Activated CD4-positive, alpha-beta T cell treated with anti-CD3 and anti-CD28 coated beads, Interleukin-2, amount 10 ng/mL, durations not matched to agents 24 days and 14 days (primary cell): ENCODE measurements around the gene SORCS2. TPM values are rescaled to one million over a fixed set of nuclear protein-coding genes. Genes with fewer than 3 reads are reported as not detected.

ENCODE experiments used
- DNase-seq: peaks from one replicate; pipeline ENCODE4 v3.0.0; 2022
- H3K27ac Mint-ChIP-seq: one replicate; pipeline ENCODE4 v1.8.0; 2022; ENCODE audit warnings: mild to moderate bottlenecking, mixed read lengths
- H3K27me3 Mint-ChIP-seq: one replicate; pipeline ENCODE4 v1.8.0; 2022; ENCODE audit warnings: mixed read lengths
- H3K36me3 Mint-ChIP-seq: one replicate; pipeline ENCODE4 v1.8.0; 2022; ENCODE audit warnings: low read depth, mild to moderate bottlenecking, mixed read lengths
- H3K4me1 Mint-ChIP-seq: one replicate; pipeline ENCODE4 v1.8.0; 2021; ENCODE audit warnings: mixed read lengths
- H3K4me3 Mint-ChIP-seq: one replicate; pipeline ENCODE4 v1.8.0; 2022; ENCODE audit warnings: mild to moderate bottlenecking, moderate library complexity, mixed read lengths
- H3K9me3 Mint-ChIP-seq: one replicate; pipeline ENCODE4 v1.8.0; 2021; ENCODE audit warnings: mixed read lengths
- intact Hi-C: fragments of 100-400 bp; cut with micrococcal nuclease; formaldehyde crosslinking; loops from one replicate; pipeline ENCODE4 v1.15.1; 2023
- total RNA-seq: library from RNA; stranded (reverse); gene quantifications from 2 replicates; pipeline ENCODE4 v1.2.3, GENCODE V29; 2022

The SORCS2 gene
- total RNA-seq, 1 donor from 2014 or later, result not detected

DNA sequence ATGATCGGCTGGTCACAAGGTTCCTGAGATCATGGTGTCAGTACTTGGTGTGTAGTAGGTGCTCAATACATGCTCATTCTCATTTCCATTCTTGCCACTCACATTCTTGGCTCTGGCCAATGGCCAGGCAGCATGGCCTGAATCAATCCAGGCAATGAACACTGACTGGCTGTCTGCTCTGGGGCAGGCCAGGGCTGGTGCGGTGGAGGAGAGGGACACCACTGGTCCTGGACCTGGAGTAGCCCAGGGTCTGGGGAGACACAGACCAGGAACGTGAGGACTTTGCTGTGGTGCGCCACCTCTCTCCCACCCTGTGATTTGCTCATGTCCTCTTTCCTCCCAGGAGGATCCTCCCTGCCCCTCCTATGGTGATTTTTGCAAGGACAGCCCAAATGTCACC, 122.9 kb downstream of the SORCS2 start:
- Mint-ChIP-seq H3K27ac (no peak overlapping the region), H3K36me3 (no peaks in the 10 kb centered on the region)
- no peak for DNase-seq

DNA sequence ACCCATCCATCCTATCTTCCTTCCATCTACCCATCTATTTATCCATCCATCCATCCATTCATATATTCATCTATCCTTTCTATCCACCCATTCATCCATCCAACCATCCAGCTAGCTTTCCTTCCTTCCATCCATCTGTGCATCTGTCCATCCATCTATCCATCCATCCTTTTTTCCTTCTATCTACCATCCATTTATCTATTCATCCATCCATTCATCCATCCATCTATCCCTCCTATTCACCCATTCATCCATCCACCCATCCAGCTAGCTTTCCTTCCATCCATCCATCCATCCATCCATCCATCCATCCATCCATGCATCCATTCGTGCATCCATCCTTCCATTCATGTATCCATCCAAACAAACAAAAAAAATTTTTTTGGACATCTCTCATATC, 123.6 kb downstream of the SORCS2 start:
- Mint-ChIP-seq H3K27me3 (no peaks in the 10 kb centered on the region), H3K9me3 (peaks cover 3% of the 10 kb centered on the region)

More for the DNA sequence above, 122.9 kb downstream of the SORCS2 start:
- Mint-ChIP-seq H3K4me3 (no peak overlapping the region), H3K9me3 (peaks cover 3% of the 10 kb centered on the region), H3K4me1 (no peaks in the 10 kb centered on the region), H3K27me3 (no peaks in the 10 kb centered on the region)
- intact Hi-C loops, result no loop called here

GRCh38 chr4:7319024-7319423, 126.7 kb downstream of the SORCS2 start:
- Mint-ChIP-seq H3K36me3 (no peaks in the 10 kb centered on the region), H3K4me3 (no peak overlapping the region), H3K4me1 (no peaks in the 10 kb centered on the region), H3K27ac (no peak overlapping the region), H3K9me3 (peaks cover 3% of the 10 kb centered on the region), H3K27me3 (no peaks in the 10 kb centered on the region)
- intact Hi-C loops, result no loop called here
- no peak for DNase-seq

More for the DNA sequence above, 123.6 kb downstream of the SORCS2 start:
- no peak for DNase-seq
- intact Hi-C loops, result no loop called here
- Mint-ChIP-seq H3K4me3 (no peak overlapping the region), H3K4me1 (no peaks in the 10 kb centered on the region), H3K36me3 (no peaks in the 10 kb centered on the region), H3K27ac (no peak overlapping the region)

DNA sequence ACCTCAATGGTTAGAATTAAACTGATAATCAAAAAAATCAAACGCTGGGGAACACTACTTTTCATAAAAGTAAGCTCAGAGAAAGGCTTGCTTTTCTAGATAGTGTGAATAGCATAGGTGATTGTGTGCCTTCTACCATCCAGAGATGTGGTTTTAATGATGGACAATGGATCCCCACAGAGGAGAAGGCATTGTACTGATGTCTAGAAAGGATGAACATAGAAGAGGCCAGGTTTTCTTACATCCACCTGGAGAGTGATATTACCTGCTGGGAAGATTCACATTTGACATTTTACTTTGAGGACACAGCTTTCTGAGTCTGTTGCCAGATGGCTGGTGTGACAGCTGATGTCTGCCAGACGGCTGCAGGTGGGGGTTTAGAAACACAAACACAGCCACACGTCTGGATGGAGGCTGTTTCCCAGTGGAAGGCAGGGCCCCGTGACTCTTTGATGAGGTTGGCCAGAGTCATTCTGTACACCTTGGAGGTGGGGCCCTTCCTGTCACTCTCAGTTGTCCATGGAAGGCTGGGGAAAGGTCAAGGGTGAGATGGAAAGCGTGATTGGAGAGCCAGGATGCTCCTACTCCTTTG, 128.0 kb downstream of the SORCS2 start:
- Mint-ChIP-seq H3K27me3 (no peaks in the 10 kb centered on the region), H3K4me1 (no peaks in the 10 kb centered on the region), H3K36me3 (no peaks in the 10 kb centered on the region), H3K4me3 (no peak overlapping the region), H3K9me3 (peaks cover 3% of the 10 kb centered on the region), H3K27ac (no peak overlapping the region)
- DNase-seq, result no peak
- intact Hi-C loops, result no loop called here

- Mint-ChIP-seq H3K27ac (no peak overlapping the region), H3K9me3 (peaks cover 3% of the 10 kb centered on the region), H3K36me3 (no peaks in the 10 kb centered on the region), H3K27me3 (no peaks in the 10 kb centered on the region), H3K4me1 (no peaks in the 10 kb centered on the region), H3K4me3 (no peak overlapping the region)
- intact Hi-C loops, result no loop called here
- DNase-seq, result no peak
Measured at GRCh38 chr4:7322166-7322991, 130.0 kb downstream of the SORCS2 start.

DNA sequence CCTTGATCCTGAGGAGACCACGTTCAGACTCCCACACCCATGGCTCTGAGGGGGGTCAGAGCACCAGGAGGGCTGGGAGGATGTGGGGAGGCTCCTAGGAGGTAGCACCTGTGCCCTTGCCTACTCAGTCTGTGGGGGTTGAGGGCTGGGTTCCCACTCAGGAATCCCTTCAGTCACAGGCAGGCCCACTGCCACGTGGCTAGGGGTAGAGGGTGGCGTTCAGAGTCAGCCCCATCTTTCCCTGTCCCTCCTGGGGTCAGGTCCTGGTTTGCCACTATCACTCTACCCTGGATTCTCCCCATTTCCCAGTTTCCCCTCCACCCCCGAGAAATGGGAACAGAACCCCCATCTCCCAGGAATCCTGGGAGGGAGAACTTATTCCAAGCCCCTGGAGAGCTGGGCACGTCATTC, 131.1 kb downstream of the SORCS2 start:
- intact Hi-C loops, result no loop called here
- DNase-seq, result no peak
- no peak overlapping the region for H3K27ac Mint-ChIP-seq
- H3K27me3 Mint-ChIP-seq, result no peaks in the 10 kb centered on the region
- H3K9me3 Mint-ChIP-seq, result peaks cover 3% of the 10 kb centered on the region
- no peaks in the 10 kb centered on the region for H3K36me3 Mint-ChIP-seq
- H3K4me1 Mint-ChIP-seq, result no peaks in the 10 kb centered on the region
- H3K4me3 Mint-ChIP-seq, result no peak overlapping the region

GRCh38 chr4:7323872-7324650, 131.7 kb downstream of the SORCS2 start:
- intact Hi-C loops, result no loop called here
- H3K4me1 Mint-ChIP-seq, result no peaks in the 10 kb centered on the region
- DNase-seq, result no peak
- no peaks in the 10 kb centered on the region for H3K27me3 Mint-ChIP-seq
- no peaks in the 10 kb centered on the region for H3K9me3 Mint-ChIP-seq
- no peak overlapping the region for H3K27ac Mint-ChIP-seq
- H3K36me3 Mint-ChIP-seq, result no peaks in the 10 kb centered on the region
- H3K4me3 Mint-ChIP-seq, result no peak overlapping the region

DNA sequence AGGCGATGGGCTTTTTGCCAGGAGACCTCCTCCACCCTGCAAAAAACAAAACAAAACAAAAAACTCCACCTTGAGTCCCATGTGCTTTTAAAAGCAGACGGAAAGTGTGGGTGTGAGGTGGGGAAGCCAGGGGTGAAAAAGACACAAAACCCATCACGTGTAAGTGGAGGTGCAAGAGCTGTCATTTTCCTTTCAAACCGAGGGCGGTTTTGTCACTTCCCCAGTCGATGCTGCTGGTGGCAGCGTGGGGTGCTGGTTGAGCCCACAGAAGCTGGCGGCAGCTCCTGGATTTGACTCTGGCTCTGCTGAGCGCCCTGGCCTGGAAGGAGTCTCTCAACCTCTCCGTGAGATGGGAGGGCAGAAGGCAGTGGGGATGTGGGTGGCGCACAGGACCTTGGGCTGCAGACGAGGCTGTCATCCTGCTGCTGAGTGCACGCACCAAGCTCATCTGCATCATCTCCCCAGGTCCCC, 132.3 kb downstream of the SORCS2 start:
- intact Hi-C loops, result no loop called here
- no peak overlapping the region for H3K27ac Mint-ChIP-seq
- H3K27me3 Mint-ChIP-seq, result no peaks in the 10 kb centered on the region
- no peaks in the 10 kb centered on the region for H3K4me1 Mint-ChIP-seq
- no peak overlapping the region for H3K4me3 Mint-ChIP-seq
- H3K36me3 Mint-ChIP-seq, result no peaks in the 10 kb centered on the region
- H3K9me3 Mint-ChIP-seq, result no peaks in the 10 kb centered on the region
- DNase-seq, result no peak

DNA sequence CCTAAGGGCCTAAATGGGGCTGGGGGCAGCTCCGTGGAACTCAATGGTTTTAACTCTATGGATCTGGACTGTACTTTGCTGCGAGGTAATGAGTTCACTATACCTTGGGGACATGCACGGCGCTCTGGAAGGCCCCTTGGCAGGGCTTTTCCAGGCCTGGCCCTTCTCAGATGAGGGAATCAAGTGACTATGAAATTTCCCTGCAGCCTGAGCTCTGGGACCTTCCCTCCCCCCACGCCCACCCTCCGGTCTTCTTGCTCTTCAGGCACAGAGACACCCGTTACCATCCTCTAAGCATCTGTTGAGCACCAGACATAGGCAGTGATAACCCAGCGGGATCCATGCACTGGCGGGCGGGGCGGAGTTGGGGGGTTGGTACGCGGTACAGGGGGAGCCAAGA, 133.2 kb downstream of the SORCS2 start:
- Mint-ChIP-seq H3K4me1 (no peaks in the 10 kb centered on the region), H3K27me3 (no peaks in the 10 kb centered on the region), H3K9me3 (no peaks in the 10 kb centered on the region), H3K36me3 (no peaks in the 10 kb centered on the region), H3K4me3 (no peak overlapping the region), H3K27ac (no peak overlapping the region)
- no peak for DNase-seq
- intact Hi-C loops, result no loop called here

DNA sequence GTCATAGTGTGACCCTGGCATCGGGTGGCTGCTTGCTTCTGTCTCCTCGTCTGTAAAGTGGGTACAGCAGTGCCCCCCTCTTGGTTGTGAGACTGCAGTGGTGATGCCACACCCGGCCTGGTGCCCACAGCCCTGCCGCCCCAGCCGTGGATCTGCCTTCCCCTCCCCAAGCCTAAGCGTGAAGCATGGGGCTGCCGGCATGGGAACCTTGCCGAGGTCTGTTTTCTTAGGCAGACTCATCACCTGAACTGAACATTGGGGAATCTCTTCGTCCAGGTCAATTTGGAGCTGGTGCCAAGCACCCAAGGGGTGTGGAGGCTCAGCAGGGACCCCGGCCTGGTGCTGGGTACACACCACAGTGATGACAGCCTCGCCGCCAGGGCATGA, 134.0 kb downstream of the SORCS2 start:
- intact Hi-C loops, result no loop called here
- no peak overlapping the region for H3K4me3 Mint-ChIP-seq
- DNase-seq, result no peak
- H3K27ac Mint-ChIP-seq, result no peak overlapping the region
- no peaks in the 10 kb centered on the region for H3K36me3 Mint-ChIP-seq
- H3K27me3 Mint-ChIP-seq, result no peaks in the 10 kb centered on the region
- no peaks in the 10 kb centered on the region for H3K9me3 Mint-ChIP-seq
- H3K4me1 Mint-ChIP-seq, result no peaks in the 10 kb centered on the region

DNA sequence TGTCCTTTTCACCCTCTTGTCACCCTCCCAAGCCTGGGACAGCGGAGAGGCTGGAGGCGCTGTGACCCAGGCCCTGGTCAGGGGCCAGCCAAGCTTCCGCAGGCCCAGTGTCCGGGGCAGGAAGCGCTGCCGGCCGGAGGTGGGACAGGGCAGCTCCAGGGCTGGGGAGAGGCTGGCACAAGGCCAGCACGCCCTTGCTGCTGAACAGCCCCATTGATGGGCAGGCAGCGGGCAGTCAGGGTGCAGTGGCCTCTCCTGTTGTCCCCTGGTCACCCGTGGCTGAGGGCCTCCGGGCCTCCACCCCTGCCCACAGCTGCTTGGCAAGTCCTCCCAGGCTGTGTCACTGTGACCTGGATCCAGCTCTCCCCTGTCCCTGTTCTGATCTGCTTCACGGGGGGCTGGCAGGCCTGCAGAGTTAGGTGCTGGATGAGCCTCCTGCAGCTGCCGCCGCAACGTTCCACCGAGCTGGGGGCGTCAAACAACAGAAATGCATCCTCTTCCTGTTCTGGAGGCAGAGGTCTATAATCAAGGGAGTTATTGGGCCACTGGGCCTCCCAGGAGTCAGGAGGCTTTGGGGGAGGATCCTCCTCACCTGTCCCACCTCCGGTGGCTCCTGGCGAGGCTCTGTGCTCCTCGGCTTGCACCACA, 134.5 kb downstream of the SORCS2 start:
- no peak for DNase-seq
- intact Hi-C loops, result no loop called here
- no peaks in the 10 kb centered on the region for H3K9me3 Mint-ChIP-seq
- no peak overlapping the region for H3K27ac Mint-ChIP-seq
- no peaks in the 10 kb centered on the region for H3K4me1 Mint-ChIP-seq
- no peaks in the 10 kb centered on the region for H3K36me3 Mint-ChIP-seq
- no peak overlapping the region for H3K4me3 Mint-ChIP-seq
- H3K27me3 Mint-ChIP-seq, result no peaks in the 10 kb centered on the region

DNA sequence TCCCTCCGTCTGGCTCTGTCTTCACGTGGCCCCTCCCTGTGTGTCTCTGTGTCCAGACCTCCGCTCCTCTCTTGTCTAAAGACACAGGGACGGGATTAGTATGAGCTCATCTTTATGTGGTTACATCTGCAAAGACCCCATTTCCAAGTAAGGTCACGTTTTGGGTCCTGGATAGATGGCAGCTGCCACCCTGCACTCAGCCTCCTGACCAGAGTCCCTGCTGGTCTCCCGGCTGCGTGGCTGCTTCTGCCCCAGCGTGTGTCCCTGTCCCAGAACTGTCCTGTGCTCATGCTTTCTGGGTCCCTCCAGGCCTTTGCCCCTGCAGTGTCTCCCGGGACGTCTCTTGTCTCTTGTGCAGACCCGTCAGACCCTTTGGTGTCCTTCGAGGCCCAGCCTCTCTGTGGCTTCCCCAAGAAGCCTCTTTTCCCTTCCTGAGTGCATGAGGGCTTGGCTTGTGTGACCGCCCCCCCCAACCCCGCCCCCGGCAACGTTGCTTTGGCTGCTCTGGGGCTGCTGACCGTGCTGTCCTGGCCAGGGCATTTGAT, 135.1 kb downstream of the SORCS2 start:
- Mint-ChIP-seq H3K36me3 (no peaks in the 10 kb centered on the region), H3K9me3 (no peaks in the 10 kb centered on the region), H3K27ac (no peak overlapping the region), H3K27me3 (no peaks in the 10 kb centered on the region), H3K4me3 (no peak overlapping the region), H3K4me1 (no peaks in the 10 kb centered on the region)
- DNase-seq, result no peak
- intact Hi-C loops, result no loop called here

- DNase-seq, result no peak
- no peaks in the 10 kb centered on the region for H3K9me3 Mint-ChIP-seq
- no peak overlapping the region for H3K4me3 Mint-ChIP-seq
- intact Hi-C loops, result no loop called here
- H3K27ac Mint-ChIP-seq, result no peak overlapping the region
- no peaks in the 10 kb centered on the region for H3K4me1 Mint-ChIP-seq
- H3K27me3 Mint-ChIP-seq, result no peaks in the 10 kb centered on the region
- no peaks in the 10 kb centered on the region for H3K36me3 Mint-ChIP-seq
Measured at GRCh38 chr4:7328162-7328912, 136.0 kb downstream of the SORCS2 start.
